AG10803 (cell line): ENCODE data around the gene C19orf67.

Experiments
- DNase-seq: peaks from one replicate; pipeline ENCODE4 v3.0.0; 2010; ENCODE audit warnings: low read depth
- H3K4me3 ChIP-seq: 2 replicates; pipeline ENCODE4 v1.5.1; 2011; ENCODE audit warnings: mild to moderate bottlenecking, low read length, control low read depth
- CTCF ChIP-seq: conservative IDR thresholded peaks from 2 replicates; pipeline ENCODE4 v1.5.1; 2011; ENCODE audit warnings: mild to moderate bottlenecking, low read length, control low read depth, inconsistent platforms

C19orf67 gene

GRCh38 chr19:14119146-14119545, 33.6 kb upstream of the C19orf67 start:
- peak overlapping the region; percentile 66 for H3K4me3 ChIP-seq
- TF ChIP-seq CTCF: no peak
- no peak for DNase-seq

DNA sequence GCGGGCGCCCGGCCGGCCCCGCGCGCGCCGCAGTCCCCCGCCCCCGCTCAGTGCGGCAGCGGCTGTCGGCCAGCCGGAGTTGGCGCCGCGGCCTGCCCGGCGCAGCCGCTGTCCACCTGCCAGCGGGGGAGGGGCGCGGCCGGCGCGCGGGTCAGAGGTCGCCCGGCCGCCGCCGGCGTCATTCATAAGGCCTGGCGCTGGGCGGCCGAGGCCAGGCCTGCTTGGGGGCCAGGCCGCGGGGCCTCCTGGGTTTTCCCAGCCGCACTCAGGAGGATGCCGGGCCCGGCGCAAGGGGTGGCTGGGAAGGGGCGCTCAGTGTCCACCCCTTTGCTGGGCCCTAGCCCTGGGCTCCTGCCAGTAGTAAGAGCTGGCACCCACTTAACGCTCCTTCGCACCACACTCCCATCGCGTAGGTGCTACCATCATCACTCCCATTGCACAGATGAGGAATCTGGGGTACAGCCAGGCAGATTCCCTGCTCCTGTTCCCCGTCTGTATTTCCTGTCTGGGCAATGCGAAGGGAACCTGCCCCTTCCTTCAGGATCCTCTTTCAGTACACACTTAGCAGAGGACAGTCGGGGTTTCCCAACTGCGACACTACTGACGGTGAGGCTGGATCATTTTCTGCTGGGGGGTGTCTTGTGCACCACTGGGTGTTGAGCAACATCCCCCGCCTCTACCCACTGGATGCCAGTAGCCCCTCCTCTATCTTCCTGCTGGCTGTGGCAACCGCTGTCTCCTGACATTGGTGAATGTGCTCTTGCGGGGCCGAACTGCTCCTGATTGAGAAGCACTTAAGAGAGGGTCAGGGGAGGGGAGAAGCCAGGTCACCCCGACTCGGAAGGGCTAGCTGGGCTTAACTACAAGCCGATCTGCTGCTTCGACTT, 32.8 kb upstream of the C19orf67 start:
- H3K4me3 ChIP-seq: peak overlapping the region; percentile 66
- peak; percentile 91 for DNase-seq
- no peak for TF ChIP-seq CTCF

GRCh38 chr19:14117668-14118164, 32.1 kb upstream of the C19orf67 start, which contains the start of gene PRKACA:
TSS of gene PRKACA (minus strand) at chr19:14117762. CDS start at chr19:14117547, 215 bp downstream.
- peak; percentile 99 for DNase-seq
- TF ChIP-seq CTCF: no peak
- peak within 1 kb of the TSS; percentile 79 for H3K4me3 ChIP-seq

GRCh38 chr19:14116918-14117578, 31.5 kb upstream of the C19orf67 start:
- no peak for TF ChIP-seq CTCF
- no peak for DNase-seq
- H3K4me3 ChIP-seq: peak overlapping the region; percentile 79

DNA sequence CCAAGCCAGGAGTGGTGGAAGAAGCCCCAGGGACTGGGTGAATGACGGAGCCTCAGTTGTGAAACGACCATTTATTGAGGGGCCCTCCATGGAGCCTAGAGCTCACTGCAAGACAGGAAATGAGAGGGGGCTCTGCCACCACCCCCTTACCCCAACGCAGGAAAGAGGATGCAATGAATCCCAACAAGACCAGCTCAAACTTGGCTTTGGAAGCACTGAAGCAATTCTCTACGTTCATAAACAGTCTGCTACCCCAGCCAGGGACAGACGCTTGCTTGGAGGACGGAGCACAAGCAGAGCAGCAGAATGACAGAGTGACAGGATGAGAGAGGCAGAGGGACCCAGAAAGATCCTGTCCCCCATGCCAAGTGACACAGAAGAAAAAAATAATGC, 30.9 kb upstream of the C19orf67 start:
- no peak for DNase-seq
- no peak for TF ChIP-seq CTCF
- H3K4me3 ChIP-seq: peak overlapping the region; percentile 79

GRCh38 chr19:14115756-14116155, 30.2 kb upstream of the C19orf67 start:
- peak overlapping the region; percentile 79 for H3K4me3 ChIP-seq
- no peak for DNase-seq
- TF ChIP-seq CTCF: no peak

DNA sequence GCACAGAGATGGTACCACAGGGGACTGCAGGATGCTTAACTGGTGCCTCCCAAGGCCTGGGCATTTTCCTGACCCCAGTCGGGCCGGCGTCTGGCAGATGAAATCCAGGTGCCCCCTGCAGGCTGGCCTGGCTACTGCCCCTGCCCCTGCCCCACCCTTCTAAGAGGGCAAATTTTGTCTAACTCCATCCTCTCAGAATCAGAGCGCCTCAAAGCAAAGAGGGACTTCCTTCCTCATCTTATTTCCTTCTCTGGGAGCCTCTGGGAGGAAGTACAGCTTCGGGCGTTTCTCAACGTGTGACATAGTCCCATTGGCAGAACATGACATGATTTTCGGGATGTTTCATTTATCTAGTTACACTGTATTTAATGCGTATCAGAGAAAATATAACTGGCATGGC, 29.3 kb upstream of the C19orf67 start:
- TF ChIP-seq CTCF: peak; percentile 48
- DNase-seq: no peak
- no peak overlapping the region for H3K4me3 ChIP-seq
